ENCODE results near the gene FAM180B. TPM values are rescaled to one million over a fixed set of nuclear protein-coding genes. Genes with fewer than 3 reads are reported as not detected.
"Not testable (repeated sequence)": the region's sequence is repeated elsewhere in the genome, so short reads cannot be mapped to it uniquely, and the experiment has no call there.

Gene FAM180B
- total RNA-seq, 1 donor from 2014 or later: not detected

- TF ChIP-seq CTCF (IDR thresholded peaks at IDR 0.05; ENCODE audit: insufficient read depth, low read length, poor library complexity, severe bottlenecking): peak; percentile 82
- Histone ChIP-seq H3K27me3 (ENCODE audit: control insufficient read depth, insufficient read depth, low read length) (no peaks in the 10 kb centered on the region), H3K4me3 (ENCODE audit: low read depth, low read length) (no peak overlapping the region), H3K36me3 (ENCODE audit: control insufficient read depth, insufficient read depth, low read length) (peaks cover 1% of the 10 kb centered on the region)
- no peak for DNase-seq (ENCODE audit: low read depth)
Measured at GRCh38 chr11:47616726-47617416, 30.4 kb downstream of the FAM180B start.

- H3K27me3 ChIP-seq (ENCODE audit: control insufficient read depth, insufficient read depth, low read length): no peaks in the 10 kb centered on the region
- no peak overlapping the region for H3K4me3 ChIP-seq (ENCODE audit: low read depth, low read length)
- TF ChIP-seq CTCF (IDR thresholded peaks at IDR 0.05; ENCODE audit: insufficient read depth, low read length, poor library complexity, severe bottlenecking): no peak
- DNase-seq (ENCODE audit: low read depth): no peak
- peaks cover 1% of the 10 kb centered on the region for H3K36me3 ChIP-seq (ENCODE audit: control insufficient read depth, insufficient read depth, low read length)
Measured at GRCh38 chr11:47617417-47617809, 30.9 kb downstream of the FAM180B start.

GRCh38 chr11:47620836-47621378 is 34.4 kb downstream of the FAM180B start:
- DNase-seq (ENCODE audit: low read depth): no peak
- Histone ChIP-seq H3K27me3 (ENCODE audit: control insufficient read depth, insufficient read depth, low read length) (no peaks in the 10 kb centered on the region), H3K36me3 (ENCODE audit: control insufficient read depth, insufficient read depth, low read length) (peaks cover 2% of the 10 kb centered on the region), H3K4me3 (ENCODE audit: low read depth, low read length) (no peak overlapping the region)
- no peak for TF ChIP-seq CTCF (IDR thresholded peaks at IDR 0.05; ENCODE audit: insufficient read depth, low read length, poor library complexity, severe bottlenecking)

- Histone ChIP-seq H3K36me3 (ENCODE audit: control insufficient read depth, insufficient read depth, low read length) (peaks cover 2% of the 10 kb centered on the region), H3K27me3 (ENCODE audit: control insufficient read depth, insufficient read depth, low read length) (no peaks in the 10 kb centered on the region), H3K4me3 (ENCODE audit: low read depth, low read length) (no peak overlapping the region)
- no peak for TF ChIP-seq CTCF (IDR thresholded peaks at IDR 0.05; ENCODE audit: insufficient read depth, low read length, poor library complexity, severe bottlenecking)
- DNase-seq (ENCODE audit: low read depth): no peak
Measured at GRCh38 chr11:47626234-47626633, 39.8 kb downstream of the FAM180B start.

- TF ChIP-seq CTCF (IDR thresholded peaks at IDR 0.05; ENCODE audit: insufficient read depth, low read length, poor library complexity, severe bottlenecking): no peak
- DNase-seq (ENCODE audit: low read depth): no peak
- Histone ChIP-seq H3K4me3 (ENCODE audit: low read depth, low read length) (no peak overlapping the region), H3K27me3 (ENCODE audit: control insufficient read depth, insufficient read depth, low read length) (no peaks in the 10 kb centered on the region), H3K36me3 (ENCODE audit: control insufficient read depth, insufficient read depth, low read length) (peaks cover 1% of the 10 kb centered on the region)
Measured at GRCh38 chr11:47628026-47628425, 41.5 kb downstream of the FAM180B start.

- Histone ChIP-seq H3K36me3 (ENCODE audit: control insufficient read depth, insufficient read depth, low read length) (no peaks in the 10 kb centered on the region), H3K27me3 (ENCODE audit: control insufficient read depth, insufficient read depth, low read length) (no peaks in the 10 kb centered on the region), H3K4me3 (ENCODE audit: low read depth, low read length) (no peak overlapping the region)
- no peak for TF ChIP-seq CTCF (IDR thresholded peaks at IDR 0.05; ENCODE audit: insufficient read depth, low read length, poor library complexity, severe bottlenecking)
- DNase-seq (ENCODE audit: low read depth): no peak
Measured at GRCh38 chr11:47631473-47631872, 45.0 kb downstream of the FAM180B start.

GRCh38 chr11:47636331-47636730 is 49.9 kb downstream of the FAM180B start:
- not testable (repeated sequence) for DNase-seq (ENCODE audit: low read depth); H3K27me3 ChIP-seq (ENCODE audit: control insufficient read depth, insufficient read depth, low read length); H3K36me3 ChIP-seq (ENCODE audit: control insufficient read depth, insufficient read depth, low read length); H3K4me3 ChIP-seq (ENCODE audit: low read depth, low read length)

Measured in kidney epithelial cell (primary cell).